ENCODE data around the gene ESPNL.

The ESPNL gene

GRCh38 chr2:238130696-238131628 is 30.8 kb downstream of the ESPNL start:
- DNase-seq: no peak

- DNase-seq: no peak
These were observed 31.8 kb downstream of the ESPNL start for GRCh38 chr2:238131761-238132462.

GRCh38 chr2:238132463-238133450 is 32.6 kb downstream of the ESPNL start:
- no peak for DNase-seq

- DNase-seq: no peak
These were observed 33.6 kb downstream of the ESPNL start for GRCh38 chr2:238133499-238134392.

- DNase-seq: no peak
These were observed 34.2 kb downstream of the ESPNL start for GRCh38 chr2:238134393-238134785.

- DNase-seq: no peak
These were observed 35.5 kb downstream of the ESPNL start for GRCh38 chr2:238135601-238136150.

- DNase-seq: no peak
These were observed 36.8 kb downstream of the ESPNL start for GRCh38 chr2:238136820-238137537.

- DNase-seq: no peak
These were observed 37.7 kb downstream of the ESPNL start for GRCh38 chr2:238137885-238138284.

GRCh38 chr2:238138331-238139195 is 38.4 kb downstream of the ESPNL start, which contains the start of gene KLHL30:
Gene KLHL30, plus strand, starts transcription at chr2:238138668. Its CDS starts 2,087 bp downstream, at chr2:238140755.
- no peak for DNase-seq

GRCh38 chr2:238139196-238140039 is 39.3 kb downstream of the ESPNL start:
- DNase-seq: no peak

- DNase-seq: no peak
These were observed 39.9 kb downstream of the ESPNL start for GRCh38 chr2:238140040-238140439.

- DNase-seq: no peak
These were observed 40.8 kb downstream of the ESPNL start for GRCh38 chr2:238140721-238141540.

GRCh38 chr2:238141541-238142318 is 41.6 kb downstream of the ESPNL start:
- no peak for DNase-seq

GRCh38 chr2:238142382-238143205 is 42.5 kb downstream of the ESPNL start:
- no peak for DNase-seq

- DNase-seq: no peak
These were observed 43.3 kb downstream of the ESPNL start for GRCh38 chr2:238143239-238143951.
